Body of pancreas (tissue), 4 donors: ENCODE measurements around the gene SPTBN1.

ENCODE experiments used
- POLR2A ChIP-seq, 3 donors: fragments of 450-650 bp; IDR thresholded peaks; one replicate each; pipeline ENCODE4 v1.6.1; 2016; ENCODE audit warnings: antibody characterized with exemption in 3 of 3, mild to moderate bottlenecking in 2 of 3
- TF ChIP-seq, protein P1 (sequence below), 7 experiments: fragments of 450-650 bp in 4 of 7; fragments of 200-600 bp in 3 of 7; sonication (generic) in 3 of 7; IDR thresholded peaks; one replicate each; pipeline ENCODE4 v1.5.1; 2016 to 2019; ENCODE audit warnings: antibody characterized with exemption in 7 of 7

DNA sequence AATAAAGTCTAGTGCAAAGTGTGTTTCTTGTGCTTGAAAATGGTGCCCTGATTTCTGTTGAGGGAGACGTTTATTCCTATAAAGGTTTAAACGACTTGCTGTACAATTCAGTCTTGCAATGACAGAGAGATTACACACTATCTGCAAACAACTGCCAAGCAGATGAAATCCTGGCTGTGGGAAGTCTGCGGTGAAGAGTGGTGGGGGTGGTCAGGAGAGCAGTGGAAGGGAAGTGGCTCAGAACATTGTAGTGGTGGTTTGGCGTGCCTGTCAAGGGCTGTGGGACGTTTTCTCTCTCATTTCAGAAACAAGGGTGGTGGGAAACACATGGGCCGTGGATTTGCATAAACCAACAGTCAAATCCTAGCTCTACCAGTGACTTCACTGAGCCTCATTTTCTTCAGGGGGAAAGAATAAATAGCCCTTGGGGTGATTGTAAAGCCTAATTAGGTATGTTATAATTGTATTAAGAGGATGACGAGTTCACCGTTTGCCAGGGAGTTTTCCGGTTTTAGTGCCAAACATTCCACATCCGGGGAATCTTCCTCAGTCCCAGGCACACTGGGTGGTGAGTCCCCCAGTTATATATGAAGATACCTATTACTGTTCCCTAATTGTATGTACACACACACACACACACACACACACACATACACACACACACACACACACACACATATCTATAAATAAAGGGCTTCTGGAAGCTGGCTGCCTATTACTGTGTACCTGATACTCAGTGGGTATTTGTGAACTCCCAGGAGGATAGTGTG is 115.0 kb downstream of the SPTBN1 start:
- no peak for TF ChIP-seq POLR2A (IDR thresholded peaks at IDR 0.05)
- TF ChIP-seq, protein P1, sequence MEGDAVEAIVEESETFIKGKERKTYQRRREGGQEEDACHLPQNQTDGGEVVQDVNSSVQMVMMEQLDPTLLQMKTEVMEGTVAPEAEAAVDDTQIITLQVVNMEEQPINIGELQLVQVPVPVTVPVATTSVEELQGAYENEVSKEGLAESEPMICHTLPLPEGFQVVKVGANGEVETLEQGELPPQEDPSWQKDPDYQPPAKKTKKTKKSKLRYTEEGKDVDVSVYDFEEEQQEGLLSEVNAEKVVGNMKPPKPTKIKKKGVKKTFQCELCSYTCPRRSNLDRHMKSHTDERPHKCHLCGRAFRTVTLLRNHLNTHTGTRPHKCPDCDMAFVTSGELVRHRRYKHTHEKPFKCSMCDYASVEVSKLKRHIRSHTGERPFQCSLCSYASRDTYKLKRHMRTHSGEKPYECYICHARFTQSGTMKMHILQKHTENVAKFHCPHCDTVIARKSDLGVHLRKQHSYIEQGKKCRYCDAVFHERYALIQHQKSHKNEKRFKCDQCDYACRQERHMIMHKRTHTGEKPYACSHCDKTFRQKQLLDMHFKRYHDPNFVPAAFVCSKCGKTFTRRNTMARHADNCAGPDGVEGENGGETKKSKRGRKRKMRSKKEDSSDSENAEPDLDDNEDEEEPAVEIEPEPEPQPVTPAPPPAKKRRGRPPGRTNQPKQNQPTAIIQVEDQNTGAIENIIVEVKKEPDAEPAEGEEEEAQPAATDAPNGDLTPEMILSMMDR (IDR thresholded peaks at IDR 0.05) = no peak
